ENCODE results near the gene PCLAF. TPM values are rescaled to one million over a fixed set of nuclear protein-coding genes. Genes with fewer than 3 reads are reported as not detected.
"Not testable (repeated sequence)": the region's sequence is repeated elsewhere in the genome, so short reads cannot be mapped to it uniquely, and the experiment has no call there.

Gene PCLAF
- total RNA-seq, 4 donors from 2014 or later: 4.2 to 41.4 (median 23.1) TPM

GRCh38 chr15:64396789-64397188, 15.5 kb upstream of the PCLAF start:
- DNase-seq: no peak
- intact Hi-C loops (cut with DNase I): no loop called here
- Histone ChIP-seq H3K27ac (no peak overlapping the region), H3K27me3 (no peaks in the 10 kb centered on the region), H3K4me1 (no peaks in the 10 kb centered on the region), H3K36me3 (peaks cover 4 to 99% (median 43%) of the 10 kb centered on the region in 3 donors), H3K9me3 (no peaks in the 10 kb centered on the region), H3K4me3 (no peak overlapping the region)
- no peak for TF ChIP-seq CTCF (IDR thresholded peaks at IDR 0.05)
- TF ChIP-seq POLR2A (IDR thresholded peaks at IDR 0.05): no peak
- 96 to 98% methylated on average over 5 of the region's 5 CpGs for WGBS, 2 donors

GRCh38 chr15:64392471-64392870, 11.2 kb upstream of the PCLAF start:
- 77 to 96% methylated on average over 3 of the region's 3 CpGs for WGBS, 2 donors
- DNase-seq; intact Hi-C loops (cut with DNase I); H3K27ac ChIP-seq; H3K4me3 ChIP-seq; H3K27me3 ChIP-seq; H3K9me3 ChIP-seq: not testable (repeated sequence)
- peaks cover 0 to 74% (median 14%) of the 10 kb centered on the region in 3 donors for H3K36me3 ChIP-seq
- peaks cover 0 to 14% (median 11%) of the 10 kb centered on the region in 3 donors for H3K4me1 ChIP-seq

- Histone ChIP-seq H3K36me3 (peaks cover 0 to 39% (median 3%) of the 10 kb centered on the region in 3 donors), H3K4me1 (peaks cover 0 to 22% (median 11%) of the 10 kb centered on the region in 3 donors), H3K27ac (no peak overlapping the region), H3K9me3 (no peaks in the 10 kb centered on the region), H3K27me3 (no peaks in the 10 kb centered on the region), H3K4me3 (peak overlapping the region in 1 of 4 donors; percentile 89)
- no peak for TF ChIP-seq POLR2A (IDR thresholded peaks at IDR 0.05)
- no peak for TF ChIP-seq CTCF (IDR thresholded peaks at IDR 0.05)
- WGBS, 2 donors: 85 to 87% methylated on average over 5 of the region's 5 CpGs
- DNase-seq: no peak
- intact Hi-C loops (cut with DNase I): loop anchor here (10.0 kb wide), 1 partner anchor 224 kb away; the partner anchor contains the start of gene PPIB
Measured at GRCh38 chr15:64389036-64389435, 7.8 kb upstream of the PCLAF start.

GRCh38 chr15:64387562-64388168, 6.4 kb upstream of the PCLAF start, which contains the start of gene TRIP4:
Gene TRIP4 (plus strand): TSS chr15:64387836. CDS start chr15:64387864, 28 bp downstream.
- peaks cover 0 to 26% (median 0%) of the 10 kb centered on the region in 3 donors for H3K36me3 ChIP-seq
- intact Hi-C loops (cut with DNase I): loop anchor here (10.0 kb wide), 1 partner anchor 223 kb away; the partner anchor contains the start of gene PPIB
- H3K9me3 ChIP-seq: no peaks in the 10 kb centered on the region
- H3K4me3 ChIP-seq: peak within 1 kb of the TSS; percentile 66 to 91 (median 88)
- H3K27me3 ChIP-seq: no peaks in the 10 kb centered on the region
- TF ChIP-seq CTCF (IDR thresholded peaks at IDR 0.05): peak in 1 of 6 experiments; percentile 34
- TF ChIP-seq POLR2A (IDR thresholded peaks at IDR 0.05): peak in 2 of 4 donors; percentile 46 to 47
- peaks cover 0 to 22% (median 11%) of the 10 kb centered on the region in 3 donors for H3K4me1 ChIP-seq
- peak within 1 kb of the TSS; percentile 81 to 86 (median 84) for H3K27ac ChIP-seq
- DNase-seq: peak; percentile 86
- WGBS, 2 donors: 0% methylated on average over 33 to 35 of the region's 35 CpGs

GRCh38 chr15:64386291-64386690, 5.0 kb upstream of the PCLAF start:
- WGBS, 2 donors: 92 to 95% methylated on average over 5 to 6 of the region's 7 CpGs
- TF ChIP-seq POLR2A (IDR thresholded peaks at IDR 0.05) (no peak), CTCF (IDR thresholded peaks at IDR 0.05) (no peak)
- Histone ChIP-seq H3K4me3 (no peak overlapping the region), H3K9me3 (no peaks in the 10 kb centered on the region), H3K4me1 (peaks cover 6 to 30% (median 11%) of the 10 kb centered on the region in 3 donors), H3K27me3 (no peaks in the 10 kb centered on the region), H3K36me3 (peaks cover 0 to 13% (median 0%) of the 10 kb centered on the region in 3 donors), H3K27ac (no peak overlapping the region)
- intact Hi-C loops (cut with DNase I): loop anchor here (10.0 kb wide), 1 partner anchor 221 kb away; the partner anchor contains the start of gene PPIB
- DNase-seq: no peak

Data from esophagus squamous epithelium (tissue), 5 donors.